Activated T-cell treated with anti-CD3 and anti-CD28 coated beads for 48 hours (primary cell): ENCODE data around the gene UTP4.
"Not testable (repeated sequence)": the region's sequence is repeated elsewhere in the genome, so short reads cannot be mapped to it uniquely, and the experiment has no call there.

Experiments used
- DNase-seq: peaks from one replicate; pipeline ENCODE4 v3.0.0-alpha.2; 2020; ENCODE audit warnings: low read depth

Gene UTP4

GRCh38 chr16:69131167-69131838 lies 1.1 kb upstream of the UTP4 start:
- no peak for DNase-seq

GRCh38 chr16:69131839-69132423 lies 518 bp upstream of the UTP4 start:
- peak; percentile 73 for DNase-seq

- no peak for DNase-seq
Observed at GRCh38 chr16:69133373-69133954, 1.0 kb downstream of the UTP4 start.

- DNase-seq, result no peak
Observed at GRCh38 chr16:69138608-69139007, 6.2 kb downstream of the UTP4 start.

- not testable (repeated sequence) for DNase-seq
Observed at GRCh38 chr16:69139464-69139863, 7.0 kb downstream of the UTP4 start.

- DNase-seq, result no peak
Observed at GRCh38 chr16:69141014-69141413, 8.6 kb downstream of the UTP4 start.

GRCh38 chr16:69141936-69142335 lies 9.5 kb downstream of the UTP4 start:
- no peak for DNase-seq

GRCh38 chr16:69143116-69143515 lies 10.7 kb downstream of the UTP4 start:
- DNase-seq, result no peak

GRCh38 chr16:69145658-69146057 lies 13.2 kb downstream of the UTP4 start:
- DNase-seq, result no peak

- DNase-seq, result not testable (repeated sequence)
Observed at GRCh38 chr16:69149621-69150020, 17.2 kb downstream of the UTP4 start.

- no peak for DNase-seq
Observed at GRCh38 chr16:69150146-69150865, 17.9 kb downstream of the UTP4 start.

- no peak for DNase-seq
Observed at GRCh38 chr16:69157196-69157595, 24.7 kb downstream of the UTP4 start.

- no peak for DNase-seq
Observed at GRCh38 chr16:69160192-69160591, 27.7 kb downstream of the UTP4 start.

- DNase-seq, result no peak
Observed at GRCh38 chr16:69165584-69165983, 33.1 kb downstream of the UTP4 start.

GRCh38 chr16:69166221-69166833 lies 33.9 kb downstream of the UTP4 start:
- DNase-seq, result peak; percentile 71

- DNase-seq, result no peak
Observed at GRCh38 chr16:69166946-69167930, 34.8 kb downstream of the UTP4 start.

- DNase-seq, result no peak
Observed at GRCh38 chr16:69169051-69169450, 36.6 kb downstream of the UTP4 start.

GRCh38 chr16:69169607-69170352 lies 37.3 kb downstream of the UTP4 start:
- no peak for DNase-seq

GRCh38 chr16:69171325-69172084 lies 39.1 kb downstream of the UTP4 start:
- DNase-seq, result no peak
